ENCODE data around the gene KCNMA1.

GRCh38 chr10:77530011-77530410 lies 107.6 kb downstream of the KCNMA1 start:
- TF ChIP-seq CTCF (conservative IDR thresholded peaks at IDR 0.05) (no peak), EZH2 (IDR thresholded peaks at IDR 0.05; ENCODE audit: low read depth) (no peak)

Measured in PC-9 (cell line).